Measurements from ENCODE around the gene MUCL3. TPM values are rescaled to one million over a fixed set of nuclear protein-coding genes. Genes with fewer than 3 reads are reported as not detected.

MUCL3 gene
- total RNA-seq, 1 donor from 2014 or later = 3.5 TPM

DNA sequence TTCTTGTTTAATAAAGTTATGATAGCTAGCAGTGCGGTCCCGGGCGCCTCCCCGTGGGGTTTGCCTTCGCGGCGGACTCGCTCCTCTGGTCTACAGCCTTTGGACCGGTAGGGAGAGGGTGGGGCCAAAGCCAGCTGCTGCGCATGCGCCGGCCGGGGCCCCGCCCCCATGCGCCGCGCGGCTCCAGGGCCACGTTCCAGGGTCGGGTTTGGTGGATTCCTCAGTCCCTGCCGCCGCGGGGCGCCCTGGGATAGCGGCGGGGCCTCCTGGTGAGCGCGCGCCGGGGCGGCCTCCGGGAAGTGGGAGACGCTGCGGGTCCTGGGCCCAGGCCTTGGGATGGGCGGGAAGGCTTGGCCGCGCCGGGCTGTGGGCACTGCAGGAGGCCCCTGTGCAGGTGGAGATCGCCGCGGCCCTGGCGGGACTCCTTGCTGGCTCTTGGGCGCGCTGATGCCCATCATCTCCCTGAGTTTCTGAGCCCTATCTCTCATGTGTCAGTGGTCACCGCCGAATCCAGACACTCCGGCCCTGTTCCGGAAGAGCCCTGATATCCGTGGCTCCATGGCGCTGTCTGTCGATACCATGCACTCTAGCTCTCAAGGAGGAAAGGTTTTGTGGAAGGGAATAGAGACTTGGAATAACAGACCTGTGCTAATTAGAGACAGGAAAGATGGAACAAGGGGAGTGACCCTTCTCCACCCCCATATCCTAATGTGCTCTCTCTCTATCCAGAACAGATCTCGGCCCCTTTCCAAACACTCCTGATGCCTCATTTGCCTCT lies 26.5 kb upstream of the MUCL3 start, which contains the start of gene VARS2:
Gene VARS2 (plus strand): TSS at position 163 of the 778 bp plus-strand sequence. CDS start 599 bp downstream, at position 762.
- Mint-ChIP-seq H3K4me1 (ENCODE audit: unreplicated experiment) (peaks cover 30% of the 10 kb centered on the region), H3K4me3 (peak within 1 kb of the TSS; percentile 96), H3K9me3 (no peaks in the 10 kb centered on the region), H3K27me3 (no peaks in the 10 kb centered on the region), H3K27ac (peak within 1 kb of the TSS; percentile 95), H3K36me3 (peaks cover 28% of the 10 kb centered on the region)
- DNase-seq (ENCODE audit: extremely low spot score, unreplicated experiment) = peak; percentile 95
- TF ChIP-seq, protein P1, sequence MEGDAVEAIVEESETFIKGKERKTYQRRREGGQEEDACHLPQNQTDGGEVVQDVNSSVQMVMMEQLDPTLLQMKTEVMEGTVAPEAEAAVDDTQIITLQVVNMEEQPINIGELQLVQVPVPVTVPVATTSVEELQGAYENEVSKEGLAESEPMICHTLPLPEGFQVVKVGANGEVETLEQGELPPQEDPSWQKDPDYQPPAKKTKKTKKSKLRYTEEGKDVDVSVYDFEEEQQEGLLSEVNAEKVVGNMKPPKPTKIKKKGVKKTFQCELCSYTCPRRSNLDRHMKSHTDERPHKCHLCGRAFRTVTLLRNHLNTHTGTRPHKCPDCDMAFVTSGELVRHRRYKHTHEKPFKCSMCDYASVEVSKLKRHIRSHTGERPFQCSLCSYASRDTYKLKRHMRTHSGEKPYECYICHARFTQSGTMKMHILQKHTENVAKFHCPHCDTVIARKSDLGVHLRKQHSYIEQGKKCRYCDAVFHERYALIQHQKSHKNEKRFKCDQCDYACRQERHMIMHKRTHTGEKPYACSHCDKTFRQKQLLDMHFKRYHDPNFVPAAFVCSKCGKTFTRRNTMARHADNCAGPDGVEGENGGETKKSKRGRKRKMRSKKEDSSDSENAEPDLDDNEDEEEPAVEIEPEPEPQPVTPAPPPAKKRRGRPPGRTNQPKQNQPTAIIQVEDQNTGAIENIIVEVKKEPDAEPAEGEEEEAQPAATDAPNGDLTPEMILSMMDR (conservative IDR thresholded peaks at IDR 0.05) = peak; percentile 26

DNA sequence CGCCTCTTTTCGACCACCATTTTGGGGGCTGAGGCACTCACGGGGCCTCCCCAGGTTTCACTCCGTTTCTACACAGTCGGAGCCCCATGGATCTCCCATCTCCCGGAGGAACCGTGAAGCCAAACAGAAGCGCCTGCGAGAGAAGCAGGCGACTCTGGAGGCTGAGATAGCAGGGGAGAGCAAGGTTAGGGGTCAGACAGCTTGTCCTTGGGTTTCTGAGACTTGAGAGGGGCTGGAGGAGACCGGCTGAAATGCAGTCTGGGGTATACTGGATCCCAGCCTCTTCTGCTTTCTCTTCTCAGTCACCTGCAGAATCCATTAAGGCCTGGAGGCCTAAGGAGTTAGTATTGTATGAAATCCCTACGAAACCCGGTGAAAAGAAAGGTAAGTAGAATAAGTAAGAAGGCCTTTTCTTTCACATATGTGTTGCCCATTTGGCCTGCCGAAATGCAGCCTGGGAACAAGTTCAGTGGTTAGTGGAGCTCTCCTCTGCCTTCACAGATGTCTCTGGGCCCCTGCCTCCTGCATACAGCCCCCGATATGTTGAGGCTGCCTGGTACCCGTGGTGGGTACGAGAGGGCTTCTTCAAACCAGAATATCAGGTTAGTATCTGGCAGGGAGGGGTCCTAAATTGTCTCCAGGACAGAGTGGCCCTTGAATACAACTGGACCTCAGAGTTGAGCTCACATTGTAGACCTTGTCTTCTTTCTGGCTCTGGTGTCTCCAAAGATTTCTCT lies 25.8 kb upstream of the MUCL3 start:
- H3K4me1 Mint-ChIP-seq (ENCODE audit: unreplicated experiment) = peaks cover 30% of the 10 kb centered on the region
- no peaks in the 10 kb centered on the region for H3K9me3 Mint-ChIP-seq
- H3K27ac Mint-ChIP-seq = peak overlapping the region; percentile 95
- no peaks in the 10 kb centered on the region for H3K27me3 Mint-ChIP-seq
- H3K36me3 Mint-ChIP-seq = peaks cover 28% of the 10 kb centered on the region
- no peak for DNase-seq (ENCODE audit: extremely low spot score, unreplicated experiment)
- TF ChIP-seq, protein P1 (conservative IDR thresholded peaks at IDR 0.05) = no peak
- H3K4me3 Mint-ChIP-seq = peak overlapping the region; percentile 96

DNA sequence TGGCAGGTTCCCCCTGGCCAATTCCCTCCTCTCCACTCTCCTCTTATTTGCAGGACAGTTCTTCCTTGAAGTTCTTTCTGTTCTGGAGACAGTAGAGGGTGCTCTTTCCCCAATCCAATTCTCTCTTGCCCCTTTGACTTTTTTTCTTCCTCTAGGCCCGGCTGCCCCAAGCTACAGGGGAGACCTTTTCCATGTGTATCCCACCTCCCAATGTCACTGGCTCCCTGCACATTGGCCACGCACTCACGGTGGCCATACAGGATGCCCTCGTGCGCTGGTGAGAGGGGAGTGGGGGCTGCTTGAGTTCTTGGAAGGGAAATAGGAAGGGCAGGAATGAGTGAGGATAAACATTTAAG lies 25.2 kb upstream of the MUCL3 start:
- DNase-seq (ENCODE audit: extremely low spot score, unreplicated experiment) = no peak
- peaks cover 28% of the 10 kb centered on the region for H3K36me3 Mint-ChIP-seq
- TF ChIP-seq, protein P1 (conservative IDR thresholded peaks at IDR 0.05) = peak; percentile 74
- peak overlapping the region; percentile 95 for H3K27ac Mint-ChIP-seq
- peaks cover 30% of the 10 kb centered on the region for H3K4me1 Mint-ChIP-seq (ENCODE audit: unreplicated experiment)
- H3K4me3 Mint-ChIP-seq = peak overlapping the region; percentile 86
- H3K27me3 Mint-ChIP-seq = no peaks in the 10 kb centered on the region
- no peaks in the 10 kb centered on the region for H3K9me3 Mint-ChIP-seq

DNA sequence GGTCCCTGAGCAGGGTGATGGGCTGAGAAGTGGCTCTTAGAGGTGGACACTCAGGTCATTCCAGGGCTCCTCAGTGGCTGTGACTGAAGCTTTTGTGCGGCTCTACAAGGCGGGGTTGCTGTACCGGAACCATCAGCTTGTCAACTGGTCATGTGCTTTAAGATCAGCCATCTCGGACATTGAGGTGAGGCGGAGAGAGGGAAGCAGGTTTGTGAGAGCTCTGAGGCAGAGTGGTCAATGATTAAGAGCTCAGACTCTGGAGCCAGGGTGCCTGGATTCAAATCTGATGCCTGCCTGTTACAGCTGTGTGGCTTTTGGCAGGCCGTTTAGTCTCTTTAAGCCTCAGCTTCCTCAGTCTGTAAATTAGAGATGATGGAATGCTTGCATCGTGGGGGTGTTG lies 23.7 kb upstream of the MUCL3 start:
- Mint-ChIP-seq H3K36me3 (peaks cover 21% of the 10 kb centered on the region), H3K4me1 (ENCODE audit: unreplicated experiment) (peaks cover 30% of the 10 kb centered on the region), H3K9me3 (no peaks in the 10 kb centered on the region), H3K4me3 (no peak overlapping the region), H3K27ac (no peak overlapping the region), H3K27me3 (no peaks in the 10 kb centered on the region)
- TF ChIP-seq, protein P1 (conservative IDR thresholded peaks at IDR 0.05) = no peak
- no peak for DNase-seq (ENCODE audit: extremely low spot score, unreplicated experiment)

DNA sequence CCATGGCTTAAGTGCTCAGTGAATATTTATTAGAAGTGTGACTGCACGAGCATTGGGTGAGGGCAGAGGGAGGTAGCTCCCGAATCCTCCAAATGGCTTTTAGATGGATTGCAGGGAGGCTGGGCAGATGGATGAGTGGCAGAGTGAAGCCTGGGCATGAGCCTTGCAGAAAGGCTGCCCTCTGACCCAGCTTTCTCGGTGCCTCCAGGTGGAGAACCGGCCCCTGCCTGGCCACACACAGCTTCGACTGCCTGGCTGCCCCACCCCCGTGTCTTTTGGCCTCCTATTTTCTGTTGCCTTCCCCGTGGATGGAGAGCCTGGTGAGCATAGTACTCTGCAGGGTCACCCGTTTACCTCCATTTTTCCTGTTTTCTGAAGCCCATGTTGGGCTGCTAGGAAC lies 23.3 kb upstream of the MUCL3 start:
- no peak for DNase-seq (ENCODE audit: extremely low spot score, unreplicated experiment)
- H3K36me3 Mint-ChIP-seq = peaks cover 17% of the 10 kb centered on the region
- H3K9me3 Mint-ChIP-seq = no peaks in the 10 kb centered on the region
- peaks cover 30% of the 10 kb centered on the region for H3K4me1 Mint-ChIP-seq (ENCODE audit: unreplicated experiment)
- no peaks in the 10 kb centered on the region for H3K27me3 Mint-ChIP-seq
- H3K27ac Mint-ChIP-seq = no peak overlapping the region
- TF ChIP-seq, protein P1 (conservative IDR thresholded peaks at IDR 0.05) = no peak
- H3K4me3 Mint-ChIP-seq = no peak overlapping the region
